CD4-positive, alpha-beta T cell (primary cell): Measurements from ENCODE around the gene PGLYRP4. TPM values are rescaled to one million over a fixed set of nuclear protein-coding genes. Genes with fewer than 3 reads are reported as not detected.

Experiments used
- ATAC-seq: fragments of 200-7000 bp; cut with Tn5 transposase; one replicate; pipeline ENCODE4 v1.10.0; 2022; ENCODE audit warnings: mild to moderate bottlenecking; ENCODE audit not compliant: poor library complexity
- CTCF ChIA-PET: fragments of 350-600 bp; sonication (Branson Sonifier 250); formaldehyde crosslinking; loops from one replicate; lab custom pipeline; 2021; ENCODE audit warnings: antibody characterized with exemption, inconsistent platforms; lab: Charles Lee
- POLR2A ChIA-PET: fragments of 350-600 bp; sonication (Branson Sonifier 250); formaldehyde crosslinking; loops from one replicate; lab custom pipeline; 2021; ENCODE audit warnings: antibody characterized with exemption, inconsistent platforms; lab: Charles Lee
- DNase-seq, 14 experiments: peaks; one replicate each; pipeline ENCODE4 v3.0.0-alpha.2; 2013 to 2020; ENCODE audit warnings: mixed read lengths in 2 of 14
- H3K27ac ChIP-seq, 2 donors: one replicate each; pipeline versions ENCODE4 v1.5.1 to v1.7.0; 2013; ENCODE audit warnings: low read length in 2 of 2, low read depth in 1 of 2, mild to moderate bottlenecking in 1 of 2
- H3K27me3 ChIP-seq, 2 experiments: 1 replicate in 1 of 2; 2 replicates in 1 of 2; pipeline versions ENCODE4 v1.6.1 to v1.7.0; 2013; ENCODE audit warnings: low read length in 2 of 2, control low read depth in 1 of 2, mild to moderate bottlenecking in 1 of 2, moderate library complexity in 1 of 2; ENCODE audit not compliant: insufficient read depth in 2 of 2, control insufficient read depth in 1 of 2
- H3K36me3 ChIP-seq: one replicate; pipeline ENCODE4 v1.6.1; 2013; ENCODE audit warnings: low read length, control low read depth; ENCODE audit not compliant: insufficient read depth
- H3K4me1 ChIP-seq: one replicate; pipeline ENCODE4 v1.6.1; 2013; ENCODE audit warnings: low read length, control low read depth; ENCODE audit not compliant: insufficient read depth
- H3K4me3 ChIP-seq: one replicate; pipeline ENCODE4 v1.5.1; 2013; ENCODE audit warnings: mild to moderate bottlenecking, low read length, moderate library complexity
- H3K9me3 ChIP-seq, 2 experiments: 1 replicate in 1 of 2; 2 replicates in 1 of 2; pipeline versions ENCODE4 v1.6.1 to v1.7.0; 2013; ENCODE audit warnings: low read length in 2 of 2, mild to moderate bottlenecking in 2 of 2, control low read depth in 1 of 2, moderate library complexity in 1 of 2; ENCODE audit not compliant: control insufficient read depth in 1 of 2, insufficient read depth in 1 of 2
- H3K27ac Mint-ChIP-seq: one replicate; pipeline ENCODE4 v1.8.0; 2020; ENCODE audit warnings: mixed read lengths
- H3K27me3 Mint-ChIP-seq: one replicate; pipeline ENCODE4 v1.8.0; 2021; ENCODE audit warnings: mixed read lengths
- H3K36me3 Mint-ChIP-seq: one replicate; pipeline ENCODE4 v1.8.0; 2021; ENCODE audit warnings: low read depth, mixed read lengths
- H3K4me1 Mint-ChIP-seq: one replicate; pipeline ENCODE4 v1.8.0; 2021; ENCODE audit warnings: low read depth, mixed read lengths
- H3K4me3 Mint-ChIP-seq: one replicate; pipeline ENCODE4 v1.8.0; 2020; ENCODE audit warnings: mild to moderate bottlenecking, mixed read lengths
- H3K9me3 Mint-ChIP-seq: one replicate; pipeline ENCODE4 v1.8.0; 2020; ENCODE audit warnings: mixed read lengths
- CTCF ChIP-seq: fragments of 200-600 bp; IDR thresholded peaks from one replicate; pipeline ENCODE4 v1.8.0; 2022; ENCODE audit warnings: antibody characterized with exemption, mild to moderate bottlenecking
- intact Hi-C, 2 experiments: fragments of 100-400 bp; cut with DNase I in 1 of 2; cut with micrococcal nuclease in 1 of 2; formaldehyde crosslinking; loops; one replicate each; pipeline versions ENCODE4 v1.15.1 to v1.9.0; 2023 to 2025; cut with DNase I, micrococcal nuclease
- total RNA-seq, 174 experiments: library from RNA in 2 of 174; stranded (reverse) in 2 of 174; gene quantifications; one replicate each; pipeline ENCODE4 v1.2.3 and lab custom pipeline; 2021 to 2026

The PGLYRP4 gene
- total RNA-seq, 2 experiments from 2014 or later: not detected

GRCh38 chr1:153354515-153355193 is 6.0 kb upstream of the PGLYRP4 start:
- H3K27ac ChIP-seq: no peak overlapping the region
- peaks cover 9% of the 10 kb centered on the region for H3K27me3 Mint-ChIP-seq
- intact Hi-C loops: loop anchor here in 1 of 2 experiments (1.0 to 10.0 kb wide), 2 partner anchors 138 to 390 kb away; no protein-coding TSS in a partner anchor
- H3K4me3 ChIP-seq: no peak overlapping the region
- peaks cover 22% of the 10 kb centered on the region for H3K4me1 ChIP-seq
- no peak overlapping the region for H3K27ac Mint-ChIP-seq
- no peak overlapping the region for H3K4me3 Mint-ChIP-seq
- H3K27me3 ChIP-seq: peaks cover 0 to 3% of the 10 kb centered on the region in 2 experiments
- H3K9me3 Mint-ChIP-seq: no peaks in the 10 kb centered on the region
- no peaks in the 10 kb centered on the region for H3K36me3 Mint-ChIP-seq
- no peak for TF ChIP-seq CTCF
- ChIA-PET POLR2A (no interaction called here), CTCF (no interaction called here)
- peaks cover 24% of the 10 kb centered on the region for H3K4me1 Mint-ChIP-seq
- no peaks in the 10 kb centered on the region for H3K36me3 ChIP-seq
- H3K9me3 ChIP-seq: no peaks in the 10 kb centered on the region
- DNase-seq (no peak), ATAC-seq (no peak)

GRCh38 chr1:153353226-153353947 is 4.7 kb upstream of the PGLYRP4 start:
- Mint-ChIP-seq H3K27ac (no peak overlapping the region), H3K9me3 (no peaks in the 10 kb centered on the region), H3K4me3 (no peak overlapping the region), H3K27me3 (peaks cover 17% of the 10 kb centered on the region), H3K4me1 (peaks cover 23% of the 10 kb centered on the region), H3K36me3 (no peaks in the 10 kb centered on the region)
- ATAC-seq (no peak), DNase-seq (no peak)
- Histone ChIP-seq H3K36me3 (no peaks in the 10 kb centered on the region), H3K4me1 (peaks cover 18% of the 10 kb centered on the region), H3K27ac (no peak overlapping the region), H3K27me3 (peaks cover 0 to 3% of the 10 kb centered on the region in 2 experiments), H3K9me3 (no peaks in the 10 kb centered on the region), H3K4me3 (no peak overlapping the region)
- no peak for TF ChIP-seq CTCF
- CTCF ChIA-PET: interaction anchor here (0.7 to 1.6 kb wide), 4 partner anchors 11 to 140 kb away, joined by 3 to 10 read pairs (median 4); no protein-coding TSS in a partner anchor
- POLR2A ChIA-PET: no interaction called here
- intact Hi-C loops: loop anchor here in 1 of 2 experiments (10.0 kb wide), 1 partner anchor 391 kb away; no protein-coding TSS in a partner anchor

GRCh38 chr1:153352523-153352922 is 3.9 kb upstream of the PGLYRP4 start:
- Histone ChIP-seq H3K4me3 (no peak overlapping the region), H3K27me3 (peaks cover 0 to 3% of the 10 kb centered on the region in 2 experiments), H3K36me3 (no peaks in the 10 kb centered on the region), H3K4me1 (peaks cover 10% of the 10 kb centered on the region), H3K9me3 (no peaks in the 10 kb centered on the region), H3K27ac (no peak overlapping the region)
- Mint-ChIP-seq H3K27me3 (peaks cover 22% of the 10 kb centered on the region), H3K4me1 (peaks cover 15% of the 10 kb centered on the region), H3K36me3 (no peaks in the 10 kb centered on the region), H3K27ac (no peak overlapping the region), H3K4me3 (no peak overlapping the region), H3K9me3 (no peaks in the 10 kb centered on the region)
- ChIA-PET CTCF (interaction anchor here (0.7 to 1.6 kb wide), 4 partner anchors 10 to 141 kb away, joined by 3 to 10 read pairs (median 4); no protein-coding TSS in a partner anchor), POLR2A (no interaction called here)
- DNase-seq: peak; percentile 29 to 80 (median 52)
- ATAC-seq: peak; percentile 75
- peak; percentile 96 for TF ChIP-seq CTCF
- intact Hi-C loops: loop anchor here (1.0 to 10.0 kb wide), 3 partner anchors 52 to 392 kb away; no protein-coding TSS in a partner anchor
